ENCODE results near the gene ZBTB14. TPM values are rescaled to one million over a fixed set of nuclear protein-coding genes. Genes with fewer than 3 reads are reported as not detected.

The ZBTB14 gene
- total RNA-seq, 1 experiment from 2014 or later, result 15.5 TPM

DNA sequence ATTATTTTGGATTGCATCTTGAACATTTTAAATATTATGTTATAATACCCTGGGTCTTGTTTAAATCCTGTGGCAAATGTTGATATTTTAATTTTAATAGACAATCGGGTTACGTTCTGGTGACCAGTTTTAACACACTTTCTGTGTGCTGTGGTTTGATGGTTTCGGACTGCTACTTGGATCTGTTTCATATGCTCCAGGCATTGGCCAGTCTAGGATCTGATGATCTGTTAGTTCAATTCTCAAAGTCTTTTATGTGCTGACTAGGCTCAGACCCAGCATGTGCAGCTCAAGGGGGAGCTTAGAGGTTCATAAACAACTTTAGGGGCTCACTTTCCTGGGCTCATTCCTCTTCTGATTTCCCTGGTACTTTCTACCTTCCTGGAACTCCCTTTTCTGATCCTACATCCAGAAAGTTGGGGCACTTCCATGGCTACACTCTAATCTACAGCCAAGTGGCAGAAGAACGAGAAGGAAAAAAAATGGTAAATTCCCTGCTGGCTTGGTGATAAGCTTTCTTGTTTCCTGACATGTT is 5.0 kb upstream of the ZBTB14 start:
- peaks cover 42% of the 10 kb centered on the region for H3K27me3 Mint-ChIP-seq (ENCODE audit: low read depth)
- Histone ChIP-seq H4K5ac (ENCODE audit: insufficient read length, low read depth, low read length) (no peak overlapping the region), H3K18ac (ENCODE audit: insufficient read length, low read depth, low read length) (no peak overlapping the region), H3K79me2 (ENCODE audit: insufficient read depth, low read length) (no peaks in the 10 kb centered on the region), H2BK20ac (ENCODE audit: low read depth, low read length, poor library complexity, severe bottlenecking) (no peak overlapping the region), H3K27ac (ENCODE audit: insufficient read length, low read depth, low read length) (no peak overlapping the region), H2BK120ac (ENCODE audit: low read depth, low read length, poor library complexity, severe bottlenecking) (no peak overlapping the region), H2BK15ac (ENCODE audit: low read depth, low read length) (no peak overlapping the region), H2BK12ac (ENCODE audit: insufficient read length, low read depth, low read length) (no peak overlapping the region), H3K4me1 (ENCODE audit: insufficient read depth, low read length) (no peaks in the 10 kb centered on the region), H3K79me1 (ENCODE audit: insufficient read depth, low read depth, low read length, poor library complexity, severe bottlenecking) (no peaks in the 10 kb centered on the region), H3K56ac (ENCODE audit: insufficient read length, low read depth, low read length) (no peak overlapping the region), H4K8ac (replicated peaks; ENCODE audit: insufficient read length, low read depth, low read length) (no peak overlapping the region), H3K23me2 (ENCODE audit: insufficient read length, low read depth, low read length, poor library complexity, severe bottlenecking) (no peaks in the 10 kb centered on the region), H4K20me1 (ENCODE audit: control insufficient read depth, insufficient read depth, insufficient read length) (no peaks in the 10 kb centered on the region), H3K9me3 (ENCODE audit: control insufficient read depth, low read depth, low read length) (no peaks in the 10 kb centered on the region), H3K4me2 (ENCODE audit: insufficient read depth, insufficient read length, low read length) (no peak overlapping the region), H3K4ac (ENCODE audit: low read depth, low read length) (no peak overlapping the region), H3K23ac (ENCODE audit: insufficient read length, low read depth, low read length) (no peak overlapping the region), H3T11ph (ENCODE audit: low read length) (no peak overlapping the region), H3K27me3 (ENCODE audit: insufficient read depth, low read length) (no peaks in the 10 kb centered on the region; the same call in 1 of the 2 replicates), H3K14ac (ENCODE audit: insufficient read depth, low read length) (no peak overlapping the region), H2AFZ (ENCODE audit: low read length) (no peak overlapping the region), H2BK5ac (ENCODE audit: insufficient read length, low read length) (no peak overlapping the region), H4K91ac (ENCODE audit: insufficient read length, low read depth, low read length) (no peak overlapping the region), H2AK5ac (ENCODE audit: insufficient read length, low read length) (no peak overlapping the region), H3K9ac (ENCODE audit: extremely low read depth, insufficient read length, low read length) (no peak overlapping the region)
- peaks cover 7% of the 10 kb centered on the region in 2 experiments for H3K4me1 Mint-ChIP-seq
- H3K27ac Mint-ChIP-seq, result no peak overlapping the region
- H3K36me3 Mint-ChIP-seq (ENCODE audit: insufficient read depth in 1 of 3, low read depth in 3 of 3), result no peaks in the 10 kb centered on the region; a peak in 1 of 7 replicates
- no peak overlapping the region for H3K4me3 Mint-ChIP-seq
- H3K9me3 Mint-ChIP-seq, result peaks cover 0 to 2% of the 10 kb centered on the region in 2 experiments; a peak in 1 of 5 replicates
- no CpG with 5 or more reads among the region's 4 CpGs for WGBS (ENCODE audit: extremely low coverage, insufficient read length, low lambda C conversion rate)
- DNase-seq, result no peak
- TF ChIP-seq, protein P1, sequence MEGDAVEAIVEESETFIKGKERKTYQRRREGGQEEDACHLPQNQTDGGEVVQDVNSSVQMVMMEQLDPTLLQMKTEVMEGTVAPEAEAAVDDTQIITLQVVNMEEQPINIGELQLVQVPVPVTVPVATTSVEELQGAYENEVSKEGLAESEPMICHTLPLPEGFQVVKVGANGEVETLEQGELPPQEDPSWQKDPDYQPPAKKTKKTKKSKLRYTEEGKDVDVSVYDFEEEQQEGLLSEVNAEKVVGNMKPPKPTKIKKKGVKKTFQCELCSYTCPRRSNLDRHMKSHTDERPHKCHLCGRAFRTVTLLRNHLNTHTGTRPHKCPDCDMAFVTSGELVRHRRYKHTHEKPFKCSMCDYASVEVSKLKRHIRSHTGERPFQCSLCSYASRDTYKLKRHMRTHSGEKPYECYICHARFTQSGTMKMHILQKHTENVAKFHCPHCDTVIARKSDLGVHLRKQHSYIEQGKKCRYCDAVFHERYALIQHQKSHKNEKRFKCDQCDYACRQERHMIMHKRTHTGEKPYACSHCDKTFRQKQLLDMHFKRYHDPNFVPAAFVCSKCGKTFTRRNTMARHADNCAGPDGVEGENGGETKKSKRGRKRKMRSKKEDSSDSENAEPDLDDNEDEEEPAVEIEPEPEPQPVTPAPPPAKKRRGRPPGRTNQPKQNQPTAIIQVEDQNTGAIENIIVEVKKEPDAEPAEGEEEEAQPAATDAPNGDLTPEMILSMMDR (conservative IDR thresholded peaks at IDR 0.05), result no peak
